NCI-H2081 (cell line): ENCODE measurements around the gene PORCN.
A peak's percentile ranks its signal among the peaks of the same experiment; 100 is the strongest.

Experiments used
- DNase-seq, 2 experiments: peaks; one replicate each; lab custom pipeline; 2025; lab: John Stamatoyannopoulos, UW

The PORCN gene

GRCh38 chrX:48476919-48477318, 31.9 kb upstream of the PORCN start:
- DNase-seq, result no peak

GRCh38 chrX:48477960-48478755, 30.6 kb upstream of the PORCN start:
- DNase-seq, result no peak

GRCh38 chrX:48478806-48479205, 30.0 kb upstream of the PORCN start:
- no peak for DNase-seq

- DNase-seq, result no peak
Measured at GRCh38 chrX:48480142-48480541, 28.6 kb upstream of the PORCN start.

- no peak for DNase-seq
Measured at GRCh38 chrX:48480583-48480982, 28.2 kb upstream of the PORCN start.

GRCh38 chrX:48482526-48482925, 26.3 kb upstream of the PORCN start:
- no peak for DNase-seq

- DNase-seq, result no peak
Measured at GRCh38 chrX:48487362-48487798, 21.4 kb upstream of the PORCN start.

- DNase-seq, result no peak
Measured at GRCh38 chrX:48488034-48488433, 20.8 kb upstream of the PORCN start.

GRCh38 chrX:48489296-48489695, 19.5 kb upstream of the PORCN start:
- no peak for DNase-seq

- DNase-seq, result no peak
Measured at GRCh38 chrX:48489892-48490291, 18.9 kb upstream of the PORCN start.

GRCh38 chrX:48490661-48491060, 18.1 kb upstream of the PORCN start:
- DNase-seq, result no peak

- DNase-seq, result no peak
Measured at GRCh38 chrX:48491809-48492208, 17.0 kb upstream of the PORCN start.

GRCh38 chrX:48492293-48492910, 16.4 kb upstream of the PORCN start:
- no peak for DNase-seq

GRCh38 chrX:48493890-48494364, 14.9 kb upstream of the PORCN start:
- peak in 1 of 2 experiments; percentile 17 for DNase-seq

GRCh38 chrX:48496660-48497059, 12.1 kb upstream of the PORCN start:
- no peak for DNase-seq

GRCh38 chrX:48497871-48498270, 10.9 kb upstream of the PORCN start:
- DNase-seq, result no peak

GRCh38 chrX:48498374-48498809, 10.4 kb upstream of the PORCN start:
- no peak for DNase-seq

GRCh38 chrX:48504261-48504660, 4.5 kb upstream of the PORCN start:
- DNase-seq, result no peak

GRCh38 chrX:48505481-48505880, 3.3 kb upstream of the PORCN start:
- no peak for DNase-seq

- DNase-seq, result no peak
Measured at GRCh38 chrX:48507246-48507645, 1.5 kb upstream of the PORCN start.

- no peak for DNase-seq
Measured at GRCh38 chrX:48509245-48509590, 426 bp downstream of the PORCN start.

- DNase-seq, result no peak
Measured at GRCh38 chrX:48509619-48510018, 827 bp downstream of the PORCN start.

GRCh38 chrX:48511560-48511959, 2.8 kb downstream of the PORCN start:
- no peak for DNase-seq
